DMS 273 treated with DMSO at 0.1 percent for 48 hours (cell line): ENCODE results near the gene TDRD5.

Experiments used
- DNase-seq: peaks from one replicate; lab custom pipeline; 2025; lab: John Stamatoyannopoulos, UW

Gene TDRD5

GRCh38 chr1:179591592-179592580, at the start of gene TDRD5:
Gene TDRD5, plus strand, starts transcription at chr1:179591832. Its CDS starts 784 bp downstream, at chr1:179592616.
- no peak for DNase-seq

- no peak for DNase-seq
Observed at GRCh38 chr1:179545321-179545720, 46.3 kb upstream of the TDRD5 start.

GRCh38 chr1:179547021-179547535, 44.6 kb upstream of the TDRD5 start:
- DNase-seq: no peak

GRCh38 chr1:179548666-179549367, 42.8 kb upstream of the TDRD5 start:
- no peak for DNase-seq

GRCh38 chr1:179549368-179549700, 42.3 kb upstream of the TDRD5 start:
- no peak for DNase-seq

- DNase-seq: no peak
Observed at GRCh38 chr1:179550746-179551682, 40.6 kb upstream of the TDRD5 start.

- no peak for DNase-seq
Observed at GRCh38 chr1:179554427-179554826, 37.2 kb upstream of the TDRD5 start.

- DNase-seq: no peak
Observed at GRCh38 chr1:179558078-179558477, 33.6 kb upstream of the TDRD5 start.

GRCh38 chr1:179575497-179576314, 15.9 kb upstream of the TDRD5 start, which contains the start of gene NPHS2:
Gene NPHS2, minus strand, starts transcription at chr1:179575948. Its CDS starts 84 bp downstream, at chr1:179575864.
- no peak for DNase-seq

- no peak for DNase-seq
Observed at GRCh38 chr1:179576509-179576908, 15.1 kb upstream of the TDRD5 start.

GRCh38 chr1:179583771-179584320, 7.8 kb upstream of the TDRD5 start:
- no peak for DNase-seq

- DNase-seq: peak; percentile 79
Observed at GRCh38 chr1:179586107-179586823, 5.4 kb upstream of the TDRD5 start.

- no peak for DNase-seq
Observed at GRCh38 chr1:179587336-179587735, 4.3 kb upstream of the TDRD5 start.

GRCh38 chr1:179588425-179589024, 3.1 kb upstream of the TDRD5 start:
- no peak for DNase-seq

- DNase-seq: no peak
Observed at GRCh38 chr1:179589509-179589908, 2.1 kb upstream of the TDRD5 start.

GRCh38 chr1:179590671-179591070, 961 bp upstream of the TDRD5 start:
- no peak for DNase-seq

- no peak for DNase-seq
Observed at GRCh38 chr1:179591253-179591591, 410 bp upstream of the TDRD5 start.

- no peak for DNase-seq
Observed at GRCh38 chr1:179598631-179599030, 7.0 kb downstream of the TDRD5 start.

GRCh38 chr1:179599623-179600249, 8.1 kb downstream of the TDRD5 start:
- DNase-seq: no peak
